T-helper 2 cell (primary cell): Measurements from ENCODE around the gene GFY.
A peak's percentile ranks its signal among the peaks of the same experiment; 100 is the strongest.

Experiments
- DNase-seq, 5 experiments: peaks; one replicate each; pipeline versions ENCODE4 v3.0.0 to v3.0.0-alpha.2; 2012 to 2022
- total RNA-seq, 2 donors: gene quantifications; one replicate each; lab custom pipeline; 2026; lab: John Stamatoyannopoulos, UW

The GFY gene, protein sequence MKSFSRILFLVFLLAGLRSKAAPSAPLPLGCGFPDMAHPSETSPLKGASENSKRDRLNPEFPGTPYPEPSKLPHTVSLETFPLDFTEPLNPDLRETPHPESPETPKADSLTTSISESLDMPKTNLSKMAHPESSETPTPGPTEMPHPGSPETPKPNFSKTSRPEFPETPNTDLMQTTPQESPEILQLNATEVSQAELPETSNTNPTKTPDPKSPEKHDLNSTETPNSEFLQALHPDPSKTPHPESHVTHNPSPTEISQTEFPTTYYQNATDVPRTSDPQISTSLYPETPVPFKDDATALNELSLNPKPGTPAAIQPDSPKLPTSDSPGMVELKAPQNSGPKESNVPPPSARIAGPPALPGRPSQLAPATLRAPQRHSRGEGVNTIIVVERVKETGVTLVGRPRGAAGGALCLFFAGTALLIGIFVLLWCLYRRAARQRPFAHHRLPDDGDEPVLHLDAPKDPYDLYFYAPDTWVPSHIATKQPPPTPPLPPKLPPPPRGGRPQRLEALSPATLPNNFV
- total RNA-seq: 0 reads per million in 2 donors

DNA sequence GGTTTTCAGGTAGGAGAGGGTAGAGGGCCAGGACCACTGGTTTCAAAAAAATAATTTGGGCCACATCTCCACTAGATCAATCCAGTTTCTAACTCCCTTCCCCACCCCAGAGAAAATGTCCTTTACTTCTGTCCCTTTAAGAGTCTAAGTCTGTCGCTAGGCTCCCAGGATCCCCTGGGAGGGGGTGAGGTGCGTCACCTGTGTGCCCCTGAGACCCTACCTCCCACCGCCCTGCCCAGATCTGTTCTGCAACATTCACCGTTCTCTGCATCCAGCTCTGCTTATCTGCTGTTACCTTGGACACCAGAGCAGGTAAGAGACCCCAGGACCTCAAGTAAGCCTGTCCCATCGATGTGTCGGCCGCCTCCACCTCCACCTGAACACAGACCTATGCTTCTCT is at the start of gene GFY:
GFY (plus strand) TSS at position 211 of the 400 bp plus-strand sequence. CDS start 1,043 bp downstream, outside the sequence.
- DNase-seq: no peak

DNA sequence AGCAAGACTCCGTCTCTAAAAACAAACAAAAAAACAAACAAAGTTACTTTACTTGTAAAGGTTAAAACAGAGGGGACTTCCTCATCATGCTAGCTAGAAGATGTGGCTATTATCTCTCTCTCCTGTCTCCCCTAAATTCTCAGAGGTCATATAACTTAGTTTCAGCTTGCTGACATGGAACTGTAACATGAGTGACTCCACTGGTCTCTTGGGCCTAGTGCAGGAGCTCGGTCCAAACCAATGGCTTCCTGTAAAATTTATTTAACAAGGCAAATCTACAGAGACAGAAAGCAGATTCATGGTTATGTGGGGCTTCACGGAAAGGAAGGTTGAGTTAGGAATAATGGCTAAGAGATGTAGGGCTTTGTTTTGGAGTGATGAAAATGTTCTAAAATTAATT is 46.7 kb upstream of the GFY start:
- no peak for DNase-seq

DNA sequence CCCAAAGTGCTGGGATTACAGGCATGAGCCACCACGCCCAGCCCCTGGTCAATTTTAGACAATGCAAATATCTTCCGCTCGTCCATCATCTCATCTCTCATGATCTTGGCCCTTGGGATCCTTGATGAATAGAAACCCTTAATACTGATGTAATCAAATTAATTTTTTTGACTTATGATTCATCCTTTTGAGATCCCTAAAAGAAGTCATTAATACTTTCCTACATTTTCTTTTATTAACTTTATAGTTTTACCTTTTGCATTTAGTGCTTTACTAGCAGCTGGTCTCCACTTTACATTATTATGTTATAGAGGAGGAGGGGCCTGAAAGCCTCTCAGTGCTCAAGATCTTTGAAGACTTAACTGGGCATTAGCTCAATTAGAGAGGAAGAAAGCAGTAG is 44.8 kb upstream of the GFY start:
- DNase-seq: no peak

DNA sequence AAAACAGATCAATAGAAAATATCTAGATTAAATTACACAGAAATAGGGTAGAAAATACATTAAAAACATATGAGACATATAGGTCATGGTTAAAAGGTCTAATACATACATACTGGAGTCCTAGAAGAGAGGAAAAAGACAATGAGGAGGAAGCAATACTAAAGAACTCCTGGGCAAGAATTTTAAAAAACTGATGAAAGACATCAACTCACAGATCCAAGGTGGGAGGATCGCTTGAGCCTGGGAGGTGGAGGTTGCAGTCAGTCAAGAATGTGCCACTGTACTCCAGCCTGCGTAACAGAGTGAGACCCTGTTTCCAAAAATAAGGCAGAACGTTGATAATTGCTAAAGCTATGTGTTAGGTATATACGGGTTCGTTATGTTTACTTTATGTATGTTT is 42.5 kb upstream of the GFY start:
- no peak for DNase-seq

DNA sequence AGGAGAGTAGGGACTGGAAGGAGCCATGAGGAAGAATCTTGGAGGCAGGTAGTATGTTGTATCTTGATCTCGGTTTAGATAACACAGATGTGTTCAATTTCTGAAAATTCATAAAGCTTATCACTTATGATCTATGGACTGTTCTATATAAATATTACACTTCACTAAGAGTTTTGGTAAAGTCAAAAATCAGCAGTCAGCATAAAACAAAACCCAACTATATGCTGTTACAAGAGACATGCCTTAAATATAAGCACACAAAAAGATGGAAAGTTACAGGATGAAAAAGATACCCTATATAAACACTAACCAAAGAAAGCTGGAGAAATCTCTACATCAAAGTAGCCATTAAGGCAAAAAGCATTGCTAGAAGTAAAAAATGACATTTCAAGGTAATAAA is 41.6 kb upstream of the GFY start:
- DNase-seq: no peak

DNA sequence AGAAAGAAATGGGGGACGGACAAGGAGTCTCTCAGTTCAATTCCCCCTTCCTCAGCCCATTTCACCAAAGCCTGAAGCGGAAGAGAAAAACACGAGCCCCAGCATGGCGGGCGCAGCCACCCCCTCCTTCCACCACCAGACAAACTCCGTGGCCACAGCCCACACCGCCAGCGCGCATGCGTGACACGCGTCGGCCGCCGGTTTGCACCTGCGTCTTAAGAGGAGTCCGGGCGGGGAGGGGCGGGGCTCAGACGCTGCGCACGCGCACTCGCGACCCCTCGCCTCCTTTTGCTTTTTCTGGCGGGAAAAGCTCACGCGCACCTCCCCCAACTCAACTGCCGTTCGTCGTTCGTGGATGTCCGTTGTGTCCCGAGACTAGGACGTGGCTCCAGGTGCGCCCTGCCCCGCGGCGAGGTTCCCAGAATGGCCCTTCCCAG is 37.2 kb upstream of the GFY start, which contains the start of gene KASH5:
KASH5 (plus strand) TSS at position 314 of the 437 bp plus-strand sequence. CDS start 2,635 bp downstream, outside the sequence.
- peak; percentile 69 to 90 (median 73) for DNase-seq

DNA sequence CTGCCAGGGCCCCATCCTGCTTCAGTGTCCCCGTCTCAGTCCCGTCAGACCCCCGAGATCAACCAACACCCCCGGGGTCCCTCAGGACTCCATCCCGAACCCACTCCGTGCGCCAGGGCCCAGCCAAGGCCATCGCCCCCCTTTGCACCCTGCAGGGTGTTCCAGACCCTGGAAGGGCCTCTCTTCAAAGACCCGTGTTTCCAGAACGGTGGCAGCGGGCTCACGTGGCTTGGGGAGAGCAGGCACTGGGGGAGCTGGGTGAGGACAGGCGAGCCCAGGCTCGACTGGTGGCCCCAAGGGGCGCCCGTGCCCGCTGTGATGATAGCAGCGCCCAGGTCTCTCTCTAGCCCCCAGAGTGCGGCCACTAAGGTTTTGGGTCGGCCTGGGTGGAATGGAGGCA is 35.8 kb upstream of the GFY start:
- DNase-seq: no peak

DNA sequence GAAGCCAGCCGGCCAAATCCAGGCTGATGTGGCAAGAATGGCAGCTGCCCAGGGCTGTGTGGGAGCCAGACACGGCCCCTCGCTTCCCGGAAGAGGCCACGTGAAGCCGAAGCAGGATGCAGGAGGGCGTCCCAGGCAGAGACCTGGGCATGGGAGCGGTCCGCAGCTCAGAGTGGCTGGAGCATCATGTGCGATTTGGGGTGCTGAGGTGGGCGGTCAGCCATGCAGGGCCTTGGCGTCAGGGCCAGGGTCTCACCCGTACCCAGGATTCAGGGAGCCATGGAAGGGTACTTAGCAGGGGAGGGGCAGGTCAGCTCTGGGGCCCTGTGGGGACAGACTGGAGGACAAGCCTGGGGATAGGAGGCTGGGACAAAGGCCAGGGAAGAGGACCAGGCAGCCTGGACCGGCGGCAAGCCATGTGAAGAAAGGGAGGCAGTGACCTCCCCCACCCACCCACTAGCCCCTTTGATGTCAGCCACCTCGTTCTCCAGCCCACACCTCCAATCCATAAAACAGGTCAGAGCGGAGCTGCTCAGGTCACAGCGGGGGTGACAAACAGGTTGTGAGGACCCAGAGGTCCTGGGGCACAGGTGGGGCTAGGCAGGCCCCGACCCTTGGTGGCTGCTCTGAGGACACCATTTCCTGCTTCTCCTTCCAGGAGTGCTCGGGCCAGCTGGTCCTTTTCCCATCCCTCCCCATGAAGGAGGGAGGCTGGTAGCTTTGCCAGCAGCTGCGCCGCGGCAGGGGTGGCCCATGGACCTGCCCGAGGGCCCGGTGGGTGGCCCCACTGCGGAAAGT is 34.9 kb upstream of the GFY start:
- no peak for DNase-seq

DNA sequence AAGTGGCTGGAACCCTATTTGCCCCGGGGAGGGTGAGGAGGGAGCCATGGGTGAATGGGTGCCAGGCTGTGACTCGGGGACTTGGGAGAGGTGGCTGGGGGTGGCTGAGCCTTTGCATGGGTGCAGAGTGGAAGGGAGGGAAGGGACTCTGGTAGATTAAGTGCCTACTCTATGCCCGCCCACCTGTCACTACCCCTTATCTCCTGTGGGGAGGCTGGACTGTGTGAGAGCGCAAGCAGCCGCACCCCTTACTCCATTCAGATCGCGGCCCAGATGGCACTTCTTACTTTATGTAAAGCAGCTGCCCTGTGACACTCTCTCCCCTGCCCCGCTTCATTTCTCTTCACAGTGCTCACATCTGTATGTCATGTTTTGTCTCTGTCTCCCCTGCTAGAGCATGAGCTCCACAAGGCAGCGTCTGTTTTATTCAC is 34.2 kb upstream of the GFY start:
- DNase-seq: no peak

DNA sequence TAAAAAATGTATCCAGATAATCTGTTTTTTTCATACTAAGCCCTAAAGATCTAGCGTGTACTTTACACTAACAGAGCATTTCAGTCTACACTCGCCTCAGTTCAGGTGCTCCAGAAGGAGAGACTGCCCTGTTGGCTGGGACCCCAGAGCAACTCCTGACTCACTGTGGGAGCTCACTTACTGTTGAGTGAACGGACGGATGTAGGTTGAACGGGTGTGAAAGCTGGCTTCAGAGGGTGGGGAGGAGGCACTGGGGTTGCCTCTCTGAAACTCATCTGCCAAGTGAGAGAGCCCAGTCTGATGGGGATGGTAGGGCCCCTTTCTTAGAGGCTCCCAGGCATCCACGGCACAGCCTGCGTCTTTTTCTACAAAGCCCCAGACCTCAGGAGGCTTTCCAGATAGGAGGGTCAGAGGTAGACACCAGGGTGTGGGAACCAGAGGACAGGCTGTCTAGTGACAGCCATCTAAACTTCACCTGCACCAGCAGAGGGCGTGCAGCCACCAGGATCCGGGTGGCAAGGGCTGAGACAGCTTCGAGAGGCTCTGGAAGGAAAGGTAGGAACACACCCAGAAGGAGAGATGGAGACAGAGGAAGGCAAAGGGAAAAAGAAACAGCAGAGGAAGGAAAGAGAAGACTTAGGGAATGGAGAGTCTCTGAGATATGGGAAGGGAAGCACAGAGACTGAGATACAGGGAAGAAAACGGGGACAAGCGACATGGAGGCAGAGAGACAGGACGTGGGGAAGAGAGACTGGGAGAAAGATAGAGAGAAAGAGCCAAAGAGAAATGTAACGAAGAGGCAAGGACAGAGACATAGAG is 33.4 kb upstream of the GFY start:
- peak; percentile 49 to 79 (median 65) for DNase-seq

DNA sequence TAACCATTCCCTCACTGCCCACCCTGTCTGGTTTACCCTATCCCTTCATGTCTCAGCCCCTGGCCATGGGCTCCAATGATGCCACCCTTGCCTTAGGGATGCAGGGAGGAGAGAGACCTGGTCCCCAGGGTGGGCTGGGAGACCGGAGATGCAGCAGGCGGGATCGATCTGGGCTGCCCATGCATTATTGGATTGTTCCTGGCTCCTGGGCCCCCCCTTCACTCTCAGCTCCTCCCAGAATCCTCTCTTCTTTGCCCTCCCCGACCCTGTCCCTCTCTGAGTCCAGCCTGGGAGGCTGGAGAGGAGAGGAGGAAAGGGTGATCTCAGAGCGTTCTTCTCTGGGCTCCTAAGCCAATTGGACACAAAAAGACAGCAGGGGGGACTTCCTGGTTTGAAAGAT is 31.3 kb upstream of the GFY start:
- no peak for DNase-seq

DNA sequence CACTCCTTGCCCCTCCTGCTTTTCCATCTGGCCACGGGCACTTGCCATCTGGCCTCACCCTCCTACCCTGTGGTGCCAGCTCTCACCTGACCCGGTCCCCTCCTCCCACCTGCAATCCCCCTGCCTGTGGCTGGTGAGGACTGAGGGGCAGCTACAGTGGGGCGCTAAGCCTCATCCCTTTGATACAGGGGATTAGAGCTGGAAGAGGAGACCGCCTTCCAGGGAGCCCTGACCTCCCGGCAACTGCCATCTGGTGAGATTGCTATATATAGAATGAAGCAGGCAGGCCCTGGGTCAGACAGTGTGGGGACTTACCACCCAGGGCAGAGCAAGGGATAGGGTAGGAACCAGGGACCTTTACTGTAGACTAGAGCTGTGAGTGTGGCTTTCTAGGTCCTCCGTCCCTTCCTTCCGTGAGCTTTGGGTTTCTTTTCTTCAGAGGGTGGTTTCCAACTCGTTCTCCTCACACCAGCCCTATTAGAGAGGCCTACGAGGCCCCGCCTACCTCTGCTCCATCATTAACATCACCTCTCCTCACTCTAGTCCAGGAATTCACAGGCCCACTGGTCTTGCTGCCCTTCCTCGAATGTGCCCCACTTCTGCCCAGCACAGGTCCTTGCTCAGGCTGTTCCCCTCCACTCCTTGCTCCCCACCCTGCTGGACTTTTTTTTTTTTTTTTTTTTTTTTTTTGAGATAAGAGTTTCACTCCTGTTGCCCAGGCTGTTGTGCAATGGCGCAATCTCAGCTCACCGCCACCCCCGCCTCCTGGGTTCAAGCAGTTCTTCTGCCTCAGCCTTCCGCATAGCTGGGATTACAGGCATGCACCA is 29.4 kb upstream of the GFY start:
- DNase-seq: no peak

DNA sequence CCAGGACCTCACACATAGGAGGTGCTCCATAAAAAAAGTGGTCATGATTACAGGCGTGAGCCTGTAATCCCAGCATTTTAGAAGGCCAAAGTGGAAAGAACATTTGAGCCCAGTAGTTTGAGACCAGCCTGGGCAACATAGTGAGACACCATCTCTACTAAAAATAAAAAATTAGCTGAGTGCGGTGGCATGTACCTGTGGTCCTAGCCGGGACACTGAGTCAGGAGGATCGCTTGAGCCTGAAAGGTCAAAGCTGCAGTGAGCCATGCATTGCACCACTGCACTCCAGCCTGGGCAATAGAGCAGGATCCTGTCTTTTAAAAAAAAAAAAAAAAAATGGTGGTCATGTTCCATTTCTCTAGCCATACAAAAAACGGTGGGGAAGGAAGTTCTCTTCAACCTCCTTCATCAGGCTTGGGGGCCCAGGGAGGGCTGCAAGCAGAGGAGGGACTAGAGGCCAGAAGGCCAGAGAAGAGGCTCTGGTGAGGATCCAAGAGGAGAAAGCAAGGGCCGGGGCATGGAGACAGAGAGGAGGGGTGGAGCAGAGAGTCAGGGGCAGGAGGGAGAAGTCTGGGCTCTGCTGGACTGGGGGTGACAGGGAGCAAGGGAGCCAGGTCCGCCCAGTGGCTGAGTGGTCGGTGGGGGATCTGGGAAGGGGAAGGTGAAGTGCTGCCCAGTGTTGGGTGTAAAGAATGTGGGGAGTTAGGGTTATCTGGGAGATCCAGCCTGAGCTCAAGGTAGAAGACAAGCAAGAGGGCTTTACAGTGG is 28.3 kb upstream of the GFY start:
- DNase-seq: no peak

DNA sequence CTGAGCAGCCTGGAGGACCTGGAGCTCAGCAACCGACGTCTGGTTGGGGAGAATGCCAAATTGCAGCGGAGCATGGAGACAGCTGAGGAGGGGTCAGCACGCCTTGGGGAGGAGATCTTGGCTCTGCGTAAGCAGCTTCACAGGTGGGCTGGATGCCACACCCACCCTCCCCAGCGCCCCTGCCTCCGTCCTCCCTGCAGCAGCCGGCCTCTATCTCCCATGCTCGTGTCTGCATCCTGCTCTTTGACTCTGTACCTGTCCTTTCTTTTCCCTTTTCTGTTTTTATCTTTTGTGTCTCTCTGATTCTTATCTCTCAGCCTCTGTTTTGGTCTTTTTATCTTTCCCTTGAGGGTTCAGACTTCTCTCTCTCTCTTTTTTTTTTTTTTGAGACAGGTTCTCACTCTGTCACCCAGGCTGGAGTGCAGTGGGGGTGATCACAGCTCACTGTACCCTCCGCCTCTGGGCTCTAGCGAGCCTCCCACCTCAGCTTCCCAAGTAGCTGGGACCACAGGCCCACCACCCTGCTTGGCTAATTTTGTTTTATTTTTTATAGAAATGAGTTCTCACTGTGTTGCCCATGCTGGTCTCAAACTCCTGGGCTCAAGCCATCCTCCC is 27.1 kb upstream of the GFY start:
- DNase-seq: no peak

DNA sequence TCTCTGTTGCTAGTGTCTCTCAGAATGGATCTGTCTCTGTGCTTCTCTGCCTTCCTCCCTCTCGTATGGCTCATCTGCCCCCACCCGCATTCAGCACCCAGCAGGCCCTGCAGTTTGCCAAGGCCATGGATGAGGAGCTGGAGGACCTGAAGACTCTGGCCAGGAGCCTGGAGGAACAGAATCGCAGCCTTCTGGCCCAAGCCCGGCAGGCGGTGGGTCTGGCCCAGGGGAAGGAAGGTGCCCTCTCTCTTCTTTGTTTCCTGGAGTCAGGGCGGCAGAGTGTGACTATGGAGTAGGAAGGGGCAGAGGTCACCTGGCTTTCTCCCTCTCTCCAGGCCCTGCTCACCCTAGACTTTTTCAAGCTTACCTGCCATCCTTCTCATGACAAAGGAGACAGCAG is 26.3 kb upstream of the GFY start:
- no peak for DNase-seq

DNA sequence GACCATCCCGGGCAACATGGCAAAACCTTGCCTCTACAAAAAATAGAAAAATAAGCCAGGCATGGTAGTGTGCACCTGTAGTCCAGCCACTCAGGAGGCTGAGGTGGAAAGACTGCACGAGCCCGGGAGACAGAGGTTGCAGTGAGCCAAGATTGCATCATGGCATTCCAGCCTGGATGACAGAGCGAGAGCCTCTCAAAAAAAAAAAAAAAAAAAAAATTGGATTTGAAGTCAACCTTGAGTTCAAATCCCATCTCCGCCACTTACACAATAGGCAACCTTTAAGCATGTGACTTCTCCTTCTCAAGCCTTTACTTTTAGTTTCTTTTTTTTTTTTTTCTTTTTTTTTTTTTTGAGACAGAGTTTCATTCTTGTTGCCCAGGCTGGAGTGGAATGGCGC is 25.2 kb upstream of the GFY start:
- no peak for DNase-seq

DNA sequence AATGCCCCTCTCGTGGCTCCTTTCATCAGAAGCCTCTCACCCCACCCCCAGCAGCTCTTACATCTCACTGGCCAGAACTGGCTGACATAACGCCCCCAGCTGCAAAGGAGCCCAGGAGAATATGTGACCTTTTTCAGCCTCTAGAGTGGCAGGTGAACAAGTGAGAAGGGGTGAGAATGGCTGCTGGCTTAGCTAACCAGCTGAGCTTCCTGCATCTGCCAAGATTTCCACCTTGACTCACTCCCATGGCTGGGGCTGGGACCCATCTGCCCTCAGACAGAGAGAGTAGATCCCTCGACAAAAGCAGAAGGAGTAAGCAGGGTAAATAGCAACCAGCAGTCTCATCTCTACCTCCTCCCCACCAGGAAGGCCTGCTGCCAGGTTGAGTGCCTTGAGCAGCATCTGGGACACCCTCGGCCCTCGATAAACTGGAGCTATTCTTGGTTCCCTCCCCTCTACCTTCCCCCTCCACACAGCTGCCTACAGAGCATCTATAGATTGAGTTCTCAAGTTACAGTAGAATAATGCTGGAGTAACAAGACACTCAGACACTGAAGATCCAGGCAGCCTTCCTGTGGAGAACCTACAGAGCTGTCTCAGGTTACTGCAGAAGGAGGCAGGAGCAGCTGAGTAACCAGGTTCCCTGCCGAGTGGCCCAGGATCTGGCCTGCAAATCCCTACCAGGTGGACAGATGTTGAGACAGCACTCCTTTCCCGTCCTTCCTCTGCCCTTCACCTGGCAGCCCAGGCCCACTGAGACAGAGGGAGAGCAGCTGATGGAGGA is 21.6 kb upstream of the GFY start:
- DNase-seq: no peak

DNA sequence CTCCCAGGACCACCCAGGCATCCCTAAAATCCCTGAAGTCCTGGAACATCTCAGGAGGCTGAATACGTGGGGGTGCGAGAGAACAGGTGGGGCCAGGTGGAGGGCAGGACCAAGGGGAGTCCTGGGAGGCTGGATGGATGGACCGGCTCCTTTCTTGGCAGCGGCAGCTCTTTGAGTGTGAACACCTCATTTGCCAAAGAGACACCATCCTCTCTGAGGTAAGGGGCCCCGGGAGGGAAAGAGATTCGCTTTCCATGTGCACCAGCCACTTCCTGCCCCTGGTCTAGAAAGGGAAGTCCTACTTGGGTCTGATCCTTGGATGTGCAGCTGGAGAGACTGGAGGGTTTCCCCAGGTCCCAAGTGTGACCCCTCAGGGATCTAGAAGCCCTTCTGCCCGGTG is 18.1 kb upstream of the GFY start:
- no peak for DNase-seq

DNA sequence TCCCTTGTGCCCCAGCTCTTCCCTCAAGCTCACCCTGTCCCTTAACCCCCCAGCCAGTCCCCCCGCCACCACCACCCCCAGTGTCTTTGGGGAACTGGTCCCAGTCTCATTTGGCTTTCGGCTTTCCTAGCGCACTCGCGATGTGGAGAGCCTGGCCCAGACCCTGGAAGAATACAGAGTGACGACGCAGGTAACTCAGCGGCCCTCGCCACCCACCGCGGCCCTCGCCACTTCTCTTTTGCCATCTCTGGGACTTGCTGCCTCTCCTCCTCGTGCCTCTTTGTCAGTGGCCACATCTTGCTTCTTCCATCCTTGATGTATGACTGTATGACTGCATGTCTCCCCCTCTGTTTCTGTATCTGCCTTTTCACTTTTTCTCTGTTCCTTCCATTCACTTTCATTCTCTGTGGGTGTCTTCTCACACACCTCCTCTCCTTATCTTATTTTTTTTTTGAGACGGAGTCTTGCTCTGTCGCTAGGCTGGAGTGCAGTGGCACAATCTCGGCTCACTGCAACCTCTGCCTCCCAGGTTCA is 17.6 kb upstream of the GFY start:
- DNase-seq: no peak
